Inflammatory macrophage treated with lipopolysaccharide for 4 hours (primary cell): Measurements from ENCODE around the gene OR14C36.
"Not testable (repeated sequence)": the region's sequence is repeated elsewhere in the genome, so short reads cannot be mapped to it uniquely, and the experiment has no call there.

Experiments used
- DNase-seq: peaks from one replicate; pipeline ENCODE4 v3.0.0-alpha.2; 2020

The OR14C36 gene

DNA sequence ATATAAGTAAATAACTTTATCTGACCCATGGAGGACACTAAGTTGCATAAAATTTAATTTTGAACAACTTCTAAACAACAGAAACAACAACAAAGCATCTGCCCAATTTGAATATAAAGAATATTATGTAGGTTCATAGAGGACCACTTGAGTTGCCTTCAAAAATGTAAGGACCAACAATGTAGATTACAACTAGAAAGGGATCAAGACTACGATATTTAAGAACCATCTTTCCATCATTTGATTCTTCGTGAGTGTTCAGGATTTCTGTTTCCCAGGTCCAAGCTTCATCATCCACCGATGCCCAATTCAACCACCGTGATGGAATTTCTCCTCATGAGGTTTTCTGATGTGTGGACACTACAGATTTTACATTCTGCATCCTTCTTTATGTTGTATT is at the start of gene OR14C36:
Gene OR14C36 (plus strand): TSS at position 301 of the 400 bp plus-strand sequence. CDS start 0 bp downstream, at position 301.
- no peak for DNase-seq

DNA sequence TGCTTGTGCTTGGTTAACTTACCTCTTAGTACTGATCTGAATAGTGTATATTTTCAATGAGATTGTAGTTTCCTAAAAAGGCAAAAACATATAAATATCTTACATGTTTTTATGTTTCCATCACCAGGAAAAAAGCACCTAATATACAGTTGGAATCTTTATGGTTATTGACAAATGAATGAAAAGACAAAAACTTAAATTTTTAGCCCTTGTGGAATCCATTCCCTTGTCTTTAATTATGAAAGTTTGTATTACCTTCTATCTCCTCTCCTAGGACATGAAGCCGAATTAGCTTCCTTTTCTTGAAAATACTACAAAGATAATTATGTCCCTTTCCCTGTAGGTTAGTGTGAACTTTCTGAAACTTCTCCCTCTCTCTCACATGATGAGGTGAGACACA is 45.3 kb upstream of the OR14C36 start, which contains the start of gene OR2T12:
Gene OR2T12 (minus strand): TSS at position 101 of the 400 bp plus-strand sequence. CDS start 7,846 bp downstream, outside the sequence.
- DNase-seq = no peak

- not testable (repeated sequence) for DNase-seq
Observed at GRCh38 chr1:248305672-248306071, 42.9 kb upstream of the OR14C36 start.

- DNase-seq = no peak
Observed at GRCh38 chr1:248306103-248306502, 42.5 kb upstream of the OR14C36 start.

GRCh38 chr1:248306740-248307139 is 41.8 kb upstream of the OR14C36 start:
- DNase-seq = not testable (repeated sequence)

- no peak for DNase-seq
Observed at GRCh38 chr1:248316796-248317195, 31.8 kb upstream of the OR14C36 start.

DNA sequence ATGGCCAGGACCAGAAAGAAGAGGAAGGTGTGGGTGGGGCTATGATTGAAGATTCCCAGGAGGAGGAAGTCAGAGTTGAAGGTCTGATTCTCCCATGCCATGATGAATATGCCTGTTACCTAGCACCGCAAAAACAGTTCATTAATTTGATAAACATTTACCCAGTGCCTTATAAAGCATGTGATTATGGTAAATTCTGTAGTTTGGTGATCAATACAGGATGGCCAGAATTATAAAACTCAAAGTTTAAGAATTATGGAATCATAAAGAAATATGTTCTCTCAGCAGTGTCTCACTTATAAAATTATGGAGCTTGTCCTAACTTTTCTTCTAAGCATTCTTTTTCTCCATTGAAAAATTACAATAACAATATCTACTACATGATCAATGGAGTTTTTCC is 24.1 kb upstream of the OR14C36 start, which contains the start of gene OR2M7:
Gene OR2M7 (minus strand): TSS at position 101 of the 400 bp plus-strand sequence. CDS start 0 bp downstream, at position 101.
- DNase-seq = no peak

DNA sequence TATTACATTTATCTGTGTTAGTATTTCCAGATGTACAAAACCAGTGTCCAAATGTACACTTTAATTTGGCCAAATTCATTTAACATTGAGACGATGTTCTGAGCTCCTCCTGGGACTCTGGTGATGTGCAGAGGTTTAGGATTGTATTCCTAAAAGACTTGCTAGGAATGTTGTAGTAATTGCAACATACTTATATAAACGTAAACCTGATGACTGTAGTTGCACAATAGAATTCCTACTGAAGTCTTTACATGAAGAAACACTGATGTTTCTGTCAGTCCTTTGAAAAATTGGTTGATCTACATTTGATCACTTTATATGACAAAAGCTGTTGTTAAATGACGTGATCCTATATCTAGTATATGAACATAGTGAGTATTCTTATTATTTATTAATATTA is 5.1 kb upstream of the OR14C36 start:
- DNase-seq = no peak

DNA sequence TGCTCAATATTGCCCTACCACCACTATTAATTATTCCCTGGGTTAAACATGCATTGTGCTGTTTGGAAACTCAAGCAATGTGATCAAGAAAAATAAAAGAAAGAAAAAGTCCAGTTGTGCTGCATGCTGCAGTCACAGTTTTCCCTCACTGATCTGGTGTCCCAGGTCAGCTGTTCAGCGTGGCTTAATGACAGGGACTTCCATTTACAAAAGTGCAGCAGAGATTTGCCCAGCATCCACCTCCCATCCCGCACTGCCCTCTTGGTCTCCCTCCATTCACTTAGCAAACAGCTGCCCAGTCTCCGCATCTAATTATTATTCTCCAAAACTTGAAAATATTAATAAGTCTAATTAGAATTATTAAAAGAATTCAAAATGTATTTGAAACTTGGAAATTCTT is 10.8 kb downstream of the OR14C36 start:
- DNase-seq = no peak

DNA sequence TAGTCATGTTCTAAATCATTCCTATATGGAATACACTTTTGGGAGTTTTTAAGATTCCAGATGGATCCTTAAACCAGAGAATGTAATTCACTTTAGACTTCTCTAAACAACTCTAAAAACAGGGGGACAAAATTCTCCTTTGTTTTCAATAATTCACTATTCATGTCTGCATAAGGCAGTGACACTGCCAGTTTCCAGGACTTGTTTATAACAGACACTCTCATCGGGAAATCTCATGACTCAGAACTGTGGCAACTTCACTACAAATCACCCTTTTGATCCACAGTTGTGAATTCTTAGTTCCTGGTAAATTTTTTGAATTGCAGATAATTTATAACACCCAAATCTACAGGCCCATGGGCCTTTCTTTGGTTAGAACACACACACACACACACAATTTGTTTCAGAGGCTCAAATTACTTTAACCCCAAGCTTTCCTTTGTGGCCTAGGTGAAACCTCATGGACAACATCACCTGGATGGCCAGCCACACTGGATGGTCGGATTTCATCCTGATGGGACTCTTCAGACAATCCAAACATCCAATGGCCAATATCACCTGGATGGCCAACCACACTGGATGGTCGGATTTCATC is 12.6 kb downstream of the OR14C36 start, which contains the start of gene OR2T4:
Gene OR2T4 (plus strand): TSS at position 545 of the 595 bp plus-strand sequence. CDS start 0 bp downstream, at position 545.
- no peak for DNase-seq

GRCh38 chr1:248366609-248367008 is 18.0 kb downstream of the OR14C36 start:
- DNase-seq = no peak

DNA sequence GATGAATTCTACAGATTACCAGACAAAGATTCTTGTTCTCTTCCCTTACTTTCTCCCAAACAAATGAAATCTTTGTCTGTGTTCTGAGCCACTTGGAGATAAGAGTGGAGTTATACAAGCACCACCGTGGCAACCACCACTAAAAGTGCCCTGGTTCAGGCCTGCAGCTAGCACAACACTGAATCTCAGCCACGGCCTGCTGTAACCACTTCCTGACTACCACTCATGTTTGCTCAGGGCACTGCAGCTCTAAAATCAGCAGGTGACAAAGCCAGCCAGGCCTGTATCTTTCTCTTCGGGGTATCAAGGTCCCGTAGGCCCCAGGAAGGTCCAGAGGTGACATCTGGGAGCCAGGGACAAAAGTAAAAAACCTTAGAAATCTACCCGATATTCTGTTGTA is 23.8 kb downstream of the OR14C36 start:
- no peak for DNase-seq

- no peak for DNase-seq
Observed at GRCh38 chr1:248373761-248374160, 25.2 kb downstream of the OR14C36 start.

- DNase-seq = no peak
Observed at GRCh38 chr1:248375446-248375845, 26.9 kb downstream of the OR14C36 start, which contains the start of gene OR2T6. Gene OR2T6 (plus strand): TSS chr1:248375746. CDS start chr1:248387609, 11,863 bp downstream.

- DNase-seq = no peak
Observed at GRCh38 chr1:248376916-248377315, 28.3 kb downstream of the OR14C36 start.

DNA sequence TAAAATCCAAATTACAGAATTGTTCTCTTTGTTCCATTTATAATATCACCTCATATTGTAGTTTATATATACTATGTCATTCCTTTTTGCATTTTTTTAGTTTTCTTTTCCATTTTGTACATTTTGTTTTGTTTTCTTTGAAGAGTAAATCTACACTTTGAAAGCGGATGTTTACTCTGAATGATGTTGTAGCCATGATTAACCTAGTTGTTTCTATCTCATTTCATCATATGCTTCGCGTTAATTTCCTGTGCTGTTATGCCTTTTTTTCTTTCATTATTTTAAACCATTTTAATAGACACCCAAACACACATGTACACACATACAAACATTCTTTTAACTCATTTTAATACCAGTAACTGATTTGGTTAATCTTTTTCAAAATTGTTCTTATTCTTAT is 32.3 kb downstream of the OR14C36 start:
- no peak for DNase-seq

DNA sequence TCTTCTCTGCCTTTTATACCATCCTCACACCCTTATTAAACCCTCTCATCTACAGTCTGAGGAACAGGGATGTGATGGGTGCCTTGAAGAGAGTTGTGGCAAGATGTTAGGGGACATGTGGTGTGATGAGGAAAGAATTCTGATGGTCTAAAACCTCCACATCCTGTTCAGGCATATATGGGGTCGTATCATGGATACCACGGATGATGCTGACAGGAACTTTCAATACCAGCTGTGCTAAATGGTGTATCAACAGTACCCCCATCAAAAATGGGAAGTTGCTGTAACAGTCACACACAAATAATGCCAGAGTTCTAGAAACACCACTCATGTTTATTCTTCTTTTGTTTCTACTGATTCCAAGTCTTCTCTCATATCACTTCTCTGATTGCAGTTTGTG is 39.9 kb downstream of the OR14C36 start:
- no peak for DNase-seq

GRCh38 chr1:248393050-248393449 is 44.5 kb downstream of the OR14C36 start:
- no peak for DNase-seq
